ENCODE measurements around the gene SGCD.

GRCh38 chr5:156590978-156591377, 264.0 kb downstream of the SGCD start:
- no peak for TF ChIP-seq TAF1 (IDR thresholded peaks at IDR 0.05; ENCODE audit: low read depth, low read length)
- TF ChIP-seq POLR2A (IDR thresholded peaks at IDR 0.05; ENCODE audit: low read depth, low read length) = no peak
- TF ChIP-seq POLR2AphosphoS5 (IDR thresholded peaks at IDR 0.05; ENCODE audit: low read depth, low read length) = no peak

Data from GM12891 (cell line).